ENCODE data around the gene NUDT5. TPM values are rescaled to one million over a fixed set of nuclear protein-coding genes. Genes with fewer than 3 reads are reported as not detected.

Gene NUDT5
- total and polyA plus RNA-seq, 2 of the 13 experiments (the other 11 are each of a cell fraction or from before 2014, with no cell fraction given), result 79.6 to 134 TPM

DNA sequence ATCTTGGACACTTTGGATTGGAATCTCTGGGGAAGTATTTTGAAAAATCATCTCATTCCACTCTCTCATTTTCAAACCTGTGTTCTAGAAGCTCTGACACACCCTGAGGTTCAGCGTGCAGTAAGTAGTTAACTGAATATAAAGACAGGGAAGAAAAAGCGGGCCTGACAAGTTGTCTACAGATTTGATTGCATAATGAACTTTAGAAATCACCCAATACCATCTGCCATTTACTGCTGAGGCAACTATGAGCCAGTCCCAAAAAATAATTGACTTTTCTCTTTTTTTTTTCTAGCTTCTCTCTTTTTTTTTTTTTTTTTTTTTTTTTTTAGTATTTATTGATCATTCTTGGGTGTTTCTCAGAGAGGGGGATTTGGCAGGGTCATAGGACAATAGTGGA, 29.8 kb upstream of the NUDT5 start:
- no peaks in the 10 kb centered on the region for H3K27me3 ChIP-seq (ENCODE audit: control insufficient read depth in 1 of 2, insufficient read depth in 2 of 2, low read length in 2 of 2)
- H3K79me2 ChIP-seq (ENCODE audit: insufficient read depth, low read length), result no peaks in the 10 kb centered on the region
- no peak overlapping the region for H3K4me3 ChIP-seq (replicated peaks in 1 of 3; ENCODE audit: insufficient read depth in 1 of 3, low read depth in 2 of 3, low read length in 3 of 3)
- no peak overlapping the region for H2AFZ ChIP-seq (ENCODE audit: low read length)
- no peaks in the 10 kb centered on the region for H4K20me1 ChIP-seq (ENCODE audit: insufficient read depth, low read length)
- ChIA-PET CTCF (ENCODE audit: low intra/inter-chr PET ratio, low total read pairs) (no interaction called here), POLR2A (no interaction called here)
- no peak overlapping the region for H3K4me2 ChIP-seq (ENCODE audit: low read depth, low read length)
- no peak for DNase-seq (ENCODE audit: low spot score)
- ATAC-seq, result no peak
- no peak for FAIRE-seq
- H3K9ac ChIP-seq (ENCODE audit: insufficient read depth, low read depth, low read length), result no peak overlapping the region
- H3K9me3 ChIP-seq (ENCODE audit: low read length), result no peaks in the 10 kb centered on the region
- peaks cover 15 to 43% of the 10 kb centered on the region in 2 experiments for H3K36me3 ChIP-seq (replicated peaks in 1 of 2; ENCODE audit: control insufficient read depth in 1 of 2, insufficient read depth in 2 of 2, low read length in 2 of 2)
- intact Hi-C loops (cut with micrococcal nuclease; ENCODE audit: unreplicated experiment), result no loop called here
- no TSS peak for BruUV-seq (replicated peaks)
- 0 out of 2 replicates have a peak, but pooled peaks cover 8% of the 10 kb centered on the region for H3K4me1 ChIP-seq (ENCODE audit: insufficient read depth, low read length)
- H3K27ac ChIP-seq (ENCODE audit: extremely low read length, insufficient read depth, low read length), result no peak overlapping the region
- in situ Hi-C loops (cut with HindIII; ENCODE audit: extremely low pct_ligation_motif_present, low pct_unique_long_range_greater_than_20kb), result no loop called here
- WGBS (ENCODE audit: low lambda C conversion rate), result 98% methylated on average over 2 of the region's 2 CpGs
- TF ChIP-seq POLR2A (IDR thresholded peaks at IDR 0.05; ENCODE audit: insufficient read depth in 1 of 2, low read depth in 2 of 2, low read length in 2 of 2) (no peak), TP53 (CRISPR knock-in tag; conservative IDR thresholded peaks at IDR 0.05) (no peak), ZNF20 (CRISPR knock-in tag; IDR thresholded peaks at IDR 0.05) (no peak), MIER2 (CRISPR knock-in tag; IDR thresholded peaks at IDR 0.05) (no peak), ZNF562 (CRISPR knock-in tag; IDR thresholded peaks at IDR 0.05; ENCODE audit: borderline replicate concordance) (no peak), ZNF34 (CRISPR knock-in tag; IDR thresholded peaks at IDR 0.05; ENCODE audit: borderline replicate concordance) (no peak)
- TF ChIP-seq, protein P1, sequence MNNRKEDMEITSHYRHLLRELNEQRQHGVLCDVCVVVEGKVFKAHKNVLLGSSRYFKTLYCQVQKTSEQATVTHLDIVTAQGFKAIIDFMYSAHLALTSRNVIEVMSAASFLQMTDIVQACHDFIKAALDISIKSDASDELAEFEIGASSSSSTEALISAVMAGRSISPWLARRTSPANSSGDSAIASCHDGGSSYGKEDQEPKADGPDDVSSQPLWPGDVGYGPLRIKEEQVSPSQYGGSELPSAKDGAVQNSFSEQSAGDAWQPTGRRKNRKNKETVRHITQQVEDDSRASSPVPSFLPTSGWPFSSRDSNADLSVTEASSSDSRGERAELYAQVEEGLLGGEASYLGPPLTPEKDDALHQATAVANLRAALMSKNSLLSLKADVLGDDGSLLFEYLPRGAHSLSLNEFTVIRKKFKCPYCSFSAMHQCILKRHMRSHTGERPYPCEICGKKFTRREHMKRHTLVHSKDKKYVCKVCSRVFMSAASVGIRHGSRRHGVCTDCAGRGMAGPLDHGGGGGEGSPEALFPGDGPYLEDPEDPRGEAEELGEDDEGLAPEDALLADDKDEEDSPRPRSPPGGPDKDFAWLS (CRISPR knock-in tag; IDR thresholded peaks at IDR 0.05; ENCODE audit: borderline replicate concordance), result no peak
- TF ChIP-seq, protein P2, sequence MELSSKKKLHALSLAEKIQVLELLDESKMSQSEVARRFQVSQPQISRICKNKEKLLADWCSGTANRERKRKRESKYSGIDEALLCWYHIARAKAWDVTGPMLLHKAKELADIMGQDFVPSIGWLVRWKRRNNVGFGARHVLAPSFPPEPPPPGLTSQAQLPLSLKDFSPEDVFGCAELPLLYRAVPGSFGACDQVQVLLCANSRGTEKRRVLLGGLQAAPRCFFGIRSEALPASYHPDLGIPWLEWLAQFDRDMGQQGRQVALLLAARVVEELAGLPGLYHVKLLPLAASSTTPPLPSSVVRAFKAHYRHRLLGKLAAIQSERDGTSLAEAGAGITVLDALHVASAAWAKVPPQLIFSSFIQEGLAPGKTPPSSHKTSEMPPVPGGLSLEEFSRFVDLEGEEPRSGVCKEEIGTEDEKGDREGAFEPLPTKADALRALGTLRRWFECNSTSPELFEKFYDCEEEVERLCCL (CRISPR knock-in tag; IDR thresholded peaks at IDR 0.05; ENCODE audit: borderline replicate concordance), result no peak
- TF ChIP-seq, protein P3, sequence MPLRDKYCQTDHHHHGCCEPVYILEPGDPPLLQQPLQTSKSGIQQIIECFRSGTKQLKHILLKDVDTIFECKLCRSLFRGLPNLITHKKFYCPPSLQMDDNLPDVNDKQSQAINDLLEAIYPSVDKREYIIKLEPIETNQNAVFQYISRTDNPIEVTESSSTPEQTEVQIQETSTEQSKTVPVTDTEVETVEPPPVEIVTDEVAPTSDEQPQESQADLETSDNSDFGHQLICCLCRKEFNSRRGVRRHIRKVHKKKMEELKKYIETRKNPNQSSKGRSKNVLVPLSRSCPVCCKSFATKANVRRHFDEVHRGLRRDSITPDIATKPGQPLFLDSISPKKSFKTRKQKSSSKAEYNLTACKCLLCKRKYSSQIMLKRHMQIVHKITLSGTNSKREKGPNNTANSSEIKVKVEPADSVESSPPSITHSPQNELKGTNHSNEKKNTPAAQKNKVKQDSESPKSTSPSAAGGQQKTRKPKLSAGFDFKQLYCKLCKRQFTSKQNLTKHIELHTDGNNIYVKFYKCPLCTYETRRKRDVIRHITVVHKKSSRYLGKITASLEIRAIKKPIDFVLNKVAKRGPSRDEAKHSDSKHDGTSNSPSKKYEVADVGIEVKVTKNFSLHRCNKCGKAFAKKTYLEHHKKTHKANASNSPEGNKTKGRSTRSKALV (CRISPR knock-in tag; IDR thresholded peaks at IDR 0.05), result no peak
- TF ChIP-seq, protein P4, sequence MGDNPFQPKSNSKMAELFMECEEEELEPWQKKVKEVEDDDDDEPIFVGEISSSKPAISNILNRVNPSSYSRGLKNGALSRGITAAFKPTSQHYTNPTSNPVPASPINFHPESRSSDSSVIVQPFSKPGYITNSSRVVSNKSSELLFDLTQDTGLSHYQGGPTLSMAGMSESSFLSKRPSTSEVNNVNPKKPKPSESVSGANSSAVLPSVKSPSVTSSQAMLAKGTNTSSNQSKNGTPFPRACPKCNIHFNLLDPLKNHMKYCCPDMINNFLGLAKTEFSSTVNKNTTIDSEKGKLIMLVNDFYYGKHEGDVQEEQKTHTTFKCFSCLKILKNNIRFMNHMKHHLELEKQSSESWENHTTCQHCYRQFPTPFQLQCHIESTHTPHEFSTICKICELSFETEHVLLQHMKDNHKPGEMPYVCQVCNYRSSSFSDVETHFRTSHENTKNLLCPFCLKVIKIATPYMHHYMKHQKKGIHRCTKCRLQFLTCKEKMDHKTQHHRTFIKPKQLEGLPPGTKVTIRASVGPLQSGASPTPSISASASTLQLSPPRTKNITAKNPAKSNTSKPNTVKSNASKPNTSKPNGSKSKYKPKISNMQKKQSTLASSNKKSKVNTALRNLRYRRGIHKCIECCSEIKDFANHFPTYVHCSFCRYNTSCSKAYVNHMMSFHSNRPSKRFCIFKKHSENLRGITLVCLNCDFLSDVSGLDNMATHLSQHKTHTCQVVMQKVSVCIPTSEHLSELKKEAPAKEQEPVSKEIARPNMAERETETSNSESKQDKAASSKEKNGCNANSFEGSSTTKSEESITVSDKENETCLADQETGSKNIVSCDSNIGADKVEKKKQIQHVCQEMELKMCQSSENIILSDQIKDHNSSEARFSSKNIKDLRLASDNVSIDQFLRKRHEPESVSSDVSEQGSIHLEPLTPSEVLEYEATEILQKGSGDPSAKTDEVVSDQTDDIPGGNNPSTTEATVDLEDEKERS (CRISPR knock-in tag; IDR thresholded peaks at IDR 0.05), result no peak
- TF ChIP-seq, protein P5, sequence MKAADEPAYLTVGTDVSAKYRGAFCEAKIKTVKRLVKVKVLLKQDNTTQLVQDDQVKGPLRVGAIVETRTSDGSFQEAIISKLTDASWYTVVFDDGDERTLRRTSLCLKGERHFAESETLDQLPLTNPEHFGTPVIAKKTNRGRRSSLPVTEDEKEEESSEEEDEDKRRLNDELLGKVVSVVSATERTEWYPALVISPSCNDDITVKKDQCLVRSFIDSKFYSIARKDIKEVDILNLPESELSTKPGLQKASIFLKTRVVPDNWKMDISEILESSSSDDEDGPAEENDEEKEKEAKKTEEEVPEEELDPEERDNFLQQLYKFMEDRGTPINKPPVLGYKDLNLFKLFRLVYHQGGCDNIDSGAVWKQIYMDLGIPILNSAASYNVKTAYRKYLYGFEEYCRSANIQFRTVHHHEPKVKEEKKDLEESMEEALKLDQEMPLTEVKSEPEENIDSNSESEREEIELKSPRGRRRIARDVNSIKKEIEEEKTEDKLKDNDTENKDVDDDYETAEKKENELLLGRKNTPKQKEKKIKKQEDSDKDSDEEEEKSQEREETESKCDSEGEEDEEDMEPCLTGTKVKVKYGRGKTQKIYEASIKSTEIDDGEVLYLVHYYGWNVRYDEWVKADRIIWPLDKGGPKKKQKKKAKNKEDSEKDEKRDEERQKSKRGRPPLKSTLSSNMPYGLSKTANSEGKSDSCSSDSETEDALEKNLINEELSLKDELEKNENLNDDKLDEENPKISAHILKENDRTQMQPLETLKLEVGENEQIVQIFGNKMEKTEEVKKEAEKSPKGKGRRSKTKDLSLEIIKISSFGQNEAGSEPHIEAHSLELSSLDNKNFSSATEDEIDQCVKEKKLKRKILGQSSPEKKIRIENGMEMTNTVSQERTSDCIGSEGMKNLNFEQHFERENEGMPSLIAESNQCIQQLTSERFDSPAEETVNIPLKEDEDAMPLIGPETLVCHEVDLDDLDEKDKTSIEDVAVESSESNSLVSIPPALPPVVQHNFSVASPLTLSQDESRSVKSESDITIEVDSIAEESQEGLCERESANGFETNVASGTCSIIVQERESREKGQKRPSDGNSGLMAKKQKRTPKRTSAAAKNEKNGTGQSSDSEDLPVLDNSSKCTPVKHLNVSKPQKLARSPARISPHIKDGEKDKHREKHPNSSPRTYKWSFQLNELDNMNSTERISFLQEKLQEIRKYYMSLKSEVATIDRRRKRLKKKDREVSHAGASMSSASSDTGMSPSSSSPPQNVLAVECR (CRISPR knock-in tag; IDR thresholded peaks at IDR 0.05; ENCODE audit: borderline replicate concordance), result no peak

All from HepG2 (cell line).